GM19397 (cell line): ENCODE results near the gene RPP25L.

ENCODE experiments used
- ATAC-seq: cut with Tn5 transposase; IDR thresholded peaks from one replicate; pipeline ENCODE4 v1.9.1; 2021; ENCODE audit warnings: mild to moderate bottlenecking, moderate library complexity; ENCODE audit not compliant: unreplicated experiment

Gene RPP25L

GRCh38 chr9:34588671-34589635 is 22.9 kb downstream of the RPP25L start:
- ATAC-seq, result no peak

- ATAC-seq, result no peak
These were observed 24.6 kb downstream of the RPP25L start for GRCh38 chr9:34587271-34587670.

DNA sequence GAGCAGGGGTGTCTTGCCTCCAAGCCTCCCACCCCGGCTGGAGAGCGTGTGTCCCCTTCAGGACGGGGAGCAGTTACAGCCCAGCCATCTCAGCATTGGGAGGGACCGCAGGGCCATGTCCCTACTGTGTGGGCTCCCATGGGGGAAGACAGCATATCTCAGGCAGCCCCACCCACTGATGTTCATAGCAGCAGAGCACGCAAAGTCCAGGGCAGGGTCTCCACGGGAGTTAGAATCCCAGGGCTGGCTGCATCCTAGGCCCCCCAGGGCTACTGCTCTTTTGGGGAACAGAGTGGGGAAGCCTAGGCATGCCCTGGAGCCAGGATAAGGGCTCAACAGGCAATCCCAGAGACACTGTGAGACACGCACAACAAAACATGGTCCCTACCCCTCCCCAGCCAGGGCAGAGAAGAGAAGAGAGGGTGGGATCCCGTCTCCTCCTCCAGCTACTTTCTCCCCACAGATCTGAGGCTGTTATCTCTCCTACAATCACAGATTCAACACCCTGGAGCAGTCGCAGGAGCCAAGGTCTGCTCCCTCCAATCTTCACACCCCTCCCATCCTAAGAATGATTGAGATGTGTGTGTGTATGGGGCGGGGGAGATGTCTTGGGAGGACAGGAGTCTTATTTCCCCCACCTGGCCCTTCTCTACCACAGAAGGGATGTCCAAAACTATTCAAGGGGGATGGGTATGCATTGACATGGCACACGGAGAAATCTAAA is 25.8 kb downstream of the RPP25L start:
- no peak for ATAC-seq

DNA sequence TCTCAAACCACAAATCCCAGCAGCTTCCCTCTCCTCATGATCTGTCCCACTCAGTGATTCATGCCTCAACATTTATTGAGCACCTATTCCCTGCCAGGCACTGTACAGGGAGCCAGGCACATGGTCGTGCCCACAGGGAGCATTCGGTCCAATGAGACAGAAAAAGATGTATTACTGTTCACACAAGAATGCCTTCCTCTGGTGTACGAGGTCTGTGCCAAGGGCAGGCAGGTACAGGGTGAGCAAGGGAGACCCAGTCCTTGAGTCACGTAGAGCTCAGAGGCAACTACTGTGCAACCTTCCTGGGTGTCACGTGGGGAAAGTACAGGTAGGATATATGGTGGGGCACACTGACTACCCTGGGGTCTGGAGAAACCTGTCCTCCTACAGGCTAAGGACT is 26.9 kb downstream of the RPP25L start:
- no peak for ATAC-seq

- no peak for ATAC-seq
These were observed 29.1 kb downstream of the RPP25L start for GRCh38 chr9:34582787-34583186.

DNA sequence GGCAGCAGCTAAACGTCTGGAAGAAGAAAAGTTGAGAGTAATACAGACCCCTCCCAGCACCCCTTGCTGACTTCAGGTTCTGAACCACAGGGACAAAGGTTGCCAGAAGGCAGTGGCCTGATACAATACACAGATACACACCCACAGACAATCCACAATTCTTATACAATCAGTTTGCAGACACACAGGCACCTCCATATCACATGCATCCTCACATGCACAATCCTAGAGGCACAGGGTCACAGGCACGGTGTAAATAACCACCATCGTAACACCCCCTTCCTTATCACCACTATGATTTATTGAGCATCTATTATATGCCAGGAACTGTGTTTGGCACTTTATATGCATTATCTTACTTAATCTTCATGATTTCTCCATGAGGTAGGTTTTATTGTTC is 30.6 kb downstream of the RPP25L start:
- no peak for ATAC-seq

DNA sequence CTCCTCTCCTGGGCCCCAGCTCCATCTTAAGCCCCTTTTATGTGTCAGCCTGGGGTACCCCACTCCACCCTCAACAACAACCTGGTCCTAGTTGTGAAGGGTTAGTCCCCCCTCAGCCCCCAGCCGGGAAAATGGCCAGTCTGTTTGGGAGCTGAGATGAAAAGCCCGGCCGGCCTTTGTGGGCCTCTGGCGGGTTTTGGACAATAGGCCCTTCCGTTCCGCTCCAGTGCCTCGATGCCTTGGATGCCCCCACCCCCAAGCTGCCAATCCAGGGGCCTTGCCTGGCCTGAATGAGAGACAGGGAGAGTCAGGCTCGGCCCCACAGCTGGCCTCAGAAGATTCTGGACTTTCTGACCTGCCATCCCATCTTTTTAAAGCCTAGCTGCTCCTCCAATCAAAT is 31.5 kb downstream of the RPP25L start:
- no peak for ATAC-seq

- ATAC-seq, result no peak
These were observed 32.1 kb downstream of the RPP25L start for GRCh38 chr9:34579808-34580163.

DNA sequence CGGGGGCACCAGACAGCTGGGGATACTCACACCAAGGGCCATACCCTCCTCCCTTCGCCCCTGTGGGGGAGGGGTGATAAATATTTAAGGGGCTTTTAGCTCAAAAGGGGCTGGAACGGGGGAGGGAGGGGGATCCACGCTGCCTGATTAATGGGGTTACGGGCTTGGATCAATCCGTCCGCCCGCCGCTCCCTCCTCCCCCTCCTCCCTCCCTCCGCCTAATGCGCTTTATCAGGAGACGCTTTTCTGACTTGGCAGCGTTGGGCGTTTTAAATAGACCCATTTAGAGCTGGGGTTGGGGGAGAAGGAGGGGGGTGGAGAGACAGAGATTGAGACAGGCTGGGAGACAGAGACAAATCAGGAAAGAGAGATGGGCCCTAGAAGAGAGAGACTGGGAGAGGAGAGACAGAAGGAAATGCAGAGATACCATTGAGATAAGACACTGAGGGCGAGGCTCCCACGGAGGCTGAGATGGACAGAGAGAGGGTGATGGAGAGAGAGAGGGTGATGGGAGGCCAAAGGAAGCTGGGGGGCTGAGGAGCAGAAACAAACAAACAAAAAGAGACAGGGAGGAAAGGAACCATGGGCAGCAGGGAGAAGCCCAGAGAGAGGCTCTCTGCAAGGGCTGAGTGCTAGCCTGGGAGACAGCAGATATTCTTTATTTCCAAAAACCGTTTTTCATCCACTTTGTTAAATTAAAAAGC is 32.6 kb downstream of the RPP25L start:
- no peak for ATAC-seq

DNA sequence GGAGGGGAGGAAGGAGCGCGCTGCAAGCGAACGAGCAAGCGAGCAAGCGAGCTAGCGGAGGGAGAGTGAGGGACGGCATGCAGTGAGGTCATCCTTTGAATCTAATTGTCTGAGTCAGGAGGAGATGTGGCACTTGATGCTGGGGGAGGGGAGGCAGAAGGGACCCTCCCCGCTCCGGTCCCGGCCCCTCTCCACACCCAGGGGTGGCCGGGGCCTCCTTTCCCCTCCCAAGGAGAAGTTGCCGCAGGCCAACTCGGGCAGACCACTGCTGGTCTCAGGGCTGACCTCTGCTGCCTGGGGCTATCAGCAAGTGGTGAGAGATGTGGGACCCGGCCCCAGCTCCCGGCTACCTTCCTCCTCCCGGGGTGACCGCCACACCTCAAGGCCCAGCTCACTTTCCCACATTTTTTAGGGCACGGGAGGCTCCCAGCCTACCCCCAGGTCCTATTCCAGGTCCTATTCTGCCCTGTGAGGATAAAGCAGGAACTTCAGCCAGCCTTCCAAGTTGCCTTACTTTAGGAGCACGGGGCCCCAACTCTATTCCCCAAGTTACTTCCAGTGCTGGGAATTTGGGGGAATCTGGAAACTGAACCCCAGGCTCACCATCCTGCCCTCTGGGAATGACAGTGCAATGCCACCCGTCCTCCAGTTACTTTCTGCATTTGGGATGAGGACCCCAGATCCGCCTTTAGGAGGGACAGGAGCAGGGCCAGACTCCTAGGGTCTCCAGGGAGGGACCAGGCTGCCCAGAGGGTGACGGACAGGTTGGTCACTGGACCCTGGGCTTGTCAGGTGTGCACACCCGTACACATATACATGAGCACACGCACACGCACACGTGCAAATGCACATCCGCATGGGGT is 33.4 kb downstream of the RPP25L start:
- no peak for ATAC-seq

DNA sequence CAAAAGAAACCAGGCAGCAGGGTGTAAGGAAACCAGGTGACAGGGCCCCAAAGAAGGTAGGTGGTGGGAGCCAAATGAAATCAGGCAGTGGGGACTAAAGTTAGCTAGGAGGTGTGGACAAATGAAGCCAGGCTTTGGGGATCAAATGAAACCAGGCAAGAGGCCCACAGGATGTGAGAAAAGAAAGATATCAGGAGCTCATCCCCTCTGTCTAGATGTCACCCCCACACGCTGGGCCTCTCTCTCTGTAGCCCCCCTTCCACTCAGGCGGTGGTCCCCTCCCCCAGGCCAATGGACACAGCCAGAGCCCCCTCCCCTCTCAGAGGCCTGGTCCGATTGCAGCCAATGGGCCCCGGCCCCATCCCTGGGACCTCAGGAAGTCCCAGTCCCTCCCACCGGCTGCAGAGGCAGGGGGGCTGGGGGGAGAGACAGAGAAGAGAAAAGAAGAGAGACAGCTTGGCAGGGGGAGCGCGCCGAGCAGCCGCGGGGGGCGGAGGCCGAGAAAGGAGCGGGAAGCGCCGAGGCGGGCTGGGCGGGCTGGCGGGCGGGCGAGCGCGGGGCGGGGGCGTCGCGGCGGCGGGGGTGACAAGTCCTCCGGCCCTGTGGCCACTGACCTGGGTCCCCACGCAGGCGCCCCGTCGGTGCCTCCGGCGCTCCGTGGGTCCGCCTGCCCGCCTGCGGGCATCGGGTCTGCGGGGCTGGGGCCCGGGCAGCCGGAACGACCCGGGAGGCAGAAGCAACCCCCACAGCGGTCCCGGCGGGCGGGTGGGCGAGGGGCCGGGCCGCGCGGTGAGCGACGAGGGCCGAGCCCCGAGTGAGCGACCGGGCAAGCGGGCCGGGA is 34.3 kb downstream of the RPP25L start:
- no peak for ATAC-seq

GRCh38 chr9:34576597-34577399 is 35.1 kb downstream of the RPP25L start:
- ATAC-seq, result no peak

- no peak for ATAC-seq
These were observed 35.9 kb downstream of the RPP25L start for GRCh38 chr9:34575862-34576596.

- ATAC-seq, result no peak
These were observed 36.7 kb downstream of the RPP25L start for GRCh38 chr9:34575241-34575640.

GRCh38 chr9:34574571-34574970 is 37.3 kb downstream of the RPP25L start:
- ATAC-seq, result no peak

- ATAC-seq, result no peak
These were observed 38.1 kb downstream of the RPP25L start for GRCh38 chr9:34573599-34574325.

GRCh38 chr9:34572628-34573027 is 39.3 kb downstream of the RPP25L start:
- no peak for ATAC-seq

DNA sequence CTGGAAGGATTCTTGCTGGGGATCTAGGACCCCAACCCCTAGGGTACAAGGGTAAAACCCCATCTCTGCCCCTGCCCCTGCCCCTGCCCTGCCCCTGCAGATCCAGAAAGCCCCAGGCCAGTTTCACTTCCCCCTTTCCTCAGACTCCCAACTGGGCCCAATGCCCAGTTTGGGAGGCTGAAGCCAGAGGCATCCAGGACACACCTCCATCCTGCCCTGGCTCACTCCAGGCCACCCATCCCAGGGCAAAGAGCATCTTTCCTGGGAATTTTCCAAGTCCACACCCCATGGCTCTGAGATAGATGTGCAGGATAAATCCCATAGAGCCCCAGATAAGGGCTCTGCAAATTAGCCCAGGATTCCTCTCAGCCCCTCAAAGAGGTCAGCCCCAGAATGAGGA is 39.8 kb downstream of the RPP25L start:
- no peak for ATAC-seq
